HG03139 (cell line): ENCODE measurements around the gene ORM2.

Source experiments
- ATAC-seq: cut with Tn5 transposase; IDR thresholded peaks from one replicate; pipeline ENCODE4 v1.9.1; 2021; ENCODE audit not compliant: unreplicated experiment

ORM2 gene

DNA sequence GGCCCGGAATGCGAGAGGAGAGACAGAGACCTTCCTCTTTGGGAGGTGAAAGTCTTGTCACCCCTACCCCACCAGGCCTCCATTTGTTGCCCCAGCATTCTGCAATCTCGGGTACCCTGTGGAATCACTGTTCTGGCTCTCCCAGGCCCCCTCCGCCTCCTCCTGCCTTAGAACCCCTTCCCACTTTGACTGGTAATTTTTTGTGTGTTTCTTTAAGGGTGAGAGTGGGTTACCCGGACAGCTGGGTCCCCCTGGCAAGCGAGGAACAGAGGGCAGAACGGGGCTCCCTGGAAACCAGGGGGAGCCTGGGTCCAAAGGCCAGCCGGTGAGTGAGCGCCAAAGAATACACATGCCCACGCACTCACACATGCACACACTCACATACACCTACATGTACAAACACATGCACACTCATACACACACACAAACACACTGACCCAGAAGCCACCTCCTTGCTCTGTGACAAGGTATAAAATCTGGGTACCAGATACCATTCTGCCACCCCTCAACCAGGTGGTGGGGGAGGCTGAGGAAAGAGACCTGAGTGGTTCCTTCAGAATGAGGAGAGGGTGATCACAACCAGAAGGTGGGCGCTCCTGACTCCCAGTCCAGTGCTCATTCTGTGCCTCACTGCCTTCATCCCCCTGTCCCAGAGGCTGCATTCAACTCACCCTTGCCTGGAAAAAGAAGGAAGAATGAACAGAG, 37.6 kb upstream of the ORM2 start:
- no peak for ATAC-seq

DNA sequence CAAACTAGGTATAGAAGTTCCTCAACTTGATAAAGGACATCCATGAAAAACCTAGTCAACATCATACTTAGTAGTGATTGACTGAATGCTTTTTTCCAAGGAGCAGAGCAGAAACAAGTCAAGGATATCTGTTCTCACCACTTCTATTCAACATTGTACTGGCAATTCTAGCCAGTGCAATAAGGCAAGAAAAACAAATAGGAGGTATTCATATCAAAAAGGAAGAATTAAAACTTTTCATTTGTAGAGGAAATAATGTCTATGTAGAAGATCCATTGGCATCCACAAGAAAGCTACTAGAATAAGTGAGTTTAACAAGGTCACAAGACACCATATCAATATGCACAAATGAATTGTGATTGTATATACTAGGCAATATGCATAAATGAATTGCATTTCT, 35.0 kb upstream of the ORM2 start:
- ATAC-seq, result no peak

DNA sequence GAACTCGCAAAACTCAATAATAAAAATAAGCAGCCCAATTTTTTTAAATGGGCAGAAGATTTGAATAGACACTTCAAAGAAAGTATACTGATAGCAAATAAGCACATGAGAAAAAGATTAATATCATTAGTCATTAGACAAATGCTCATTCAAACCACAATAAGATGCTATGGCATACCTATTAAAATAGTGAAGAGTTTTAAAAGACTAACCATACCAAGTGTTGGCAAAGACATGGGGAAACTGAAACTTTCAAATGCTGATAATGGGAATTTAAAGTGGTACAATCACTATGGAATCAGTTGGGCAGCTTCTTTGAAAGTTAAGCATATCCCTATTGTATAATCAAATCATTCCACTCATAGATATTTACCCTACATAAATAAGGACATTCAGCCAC, 33.3 kb upstream of the ORM2 start:
- ATAC-seq, result no peak

DNA sequence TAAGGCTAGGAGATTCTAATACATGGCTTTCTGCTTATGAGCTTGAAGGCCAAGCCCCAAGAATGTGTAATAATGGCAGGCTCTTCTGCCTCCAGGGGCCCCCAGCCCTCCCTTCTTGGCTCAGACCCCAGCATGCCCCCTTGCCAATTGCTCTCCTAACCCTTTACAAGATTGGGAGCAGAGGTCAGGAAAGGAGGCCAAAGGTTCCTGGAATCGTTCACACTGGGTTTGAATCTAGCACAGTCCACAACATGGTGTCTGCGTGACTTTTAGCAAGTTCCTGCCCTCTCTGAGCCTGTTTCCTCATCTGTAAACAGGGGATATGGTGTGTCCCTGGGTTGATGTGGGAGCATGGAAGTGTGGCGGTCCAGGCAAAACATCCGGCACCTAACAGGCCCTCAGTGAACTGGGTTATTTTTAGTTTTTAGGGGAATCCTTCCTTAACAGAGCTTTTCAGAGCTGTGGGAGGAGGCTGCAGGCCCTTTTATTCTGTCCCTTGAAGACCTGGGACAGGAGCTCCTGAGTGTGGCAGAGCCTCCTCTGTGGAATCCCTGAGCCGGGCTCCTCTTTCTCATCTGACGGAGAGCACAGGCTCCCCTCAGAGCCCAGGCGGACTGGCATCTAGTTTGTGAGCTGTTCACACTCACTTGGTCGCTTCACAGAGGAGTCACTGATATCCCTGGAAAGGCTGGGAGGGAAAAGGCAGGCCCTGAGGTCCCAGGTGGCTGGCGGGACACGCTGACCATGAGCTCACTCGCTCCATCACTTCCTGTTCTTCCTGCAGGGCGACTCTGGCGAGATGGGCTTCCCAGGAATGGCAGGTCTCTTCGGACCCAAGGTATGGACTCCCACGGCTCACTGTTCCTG, 30.1 kb upstream of the ORM2 start:
- no peak for ATAC-seq

DNA sequence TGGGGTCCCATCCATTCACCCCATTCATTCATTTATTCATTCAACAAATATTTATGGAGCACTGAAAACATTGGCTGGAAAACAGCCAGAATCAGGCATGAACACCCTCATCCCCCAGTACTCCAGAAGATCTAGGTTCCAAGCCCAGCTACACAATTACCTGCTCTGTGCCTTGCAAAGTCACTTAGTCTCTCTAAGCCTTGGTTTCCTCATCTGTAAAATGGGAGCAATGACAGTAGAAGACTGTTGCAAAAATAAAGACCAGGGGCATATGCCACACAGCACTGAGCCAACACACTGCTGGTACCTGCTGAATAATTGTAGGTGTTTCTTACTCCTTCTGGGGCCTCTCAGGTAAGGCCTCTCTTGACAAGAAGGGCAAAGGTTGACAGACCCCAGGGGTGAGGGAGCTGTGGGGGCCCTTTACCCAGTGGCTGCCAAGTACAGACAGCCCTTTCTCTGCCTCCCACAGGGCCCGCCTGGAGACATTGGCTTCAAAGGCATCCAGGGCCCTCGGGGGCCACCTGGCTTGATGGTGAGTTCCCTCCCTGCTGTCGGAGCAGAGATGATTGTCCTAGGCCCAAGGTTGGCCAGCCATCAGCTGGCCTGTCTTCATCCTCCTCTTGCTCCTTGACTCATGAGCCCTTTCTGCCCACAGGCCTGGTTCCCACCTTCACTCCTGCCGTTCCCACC, 29.4 kb upstream of the ORM2 start:
- ATAC-seq, result no peak

DNA sequence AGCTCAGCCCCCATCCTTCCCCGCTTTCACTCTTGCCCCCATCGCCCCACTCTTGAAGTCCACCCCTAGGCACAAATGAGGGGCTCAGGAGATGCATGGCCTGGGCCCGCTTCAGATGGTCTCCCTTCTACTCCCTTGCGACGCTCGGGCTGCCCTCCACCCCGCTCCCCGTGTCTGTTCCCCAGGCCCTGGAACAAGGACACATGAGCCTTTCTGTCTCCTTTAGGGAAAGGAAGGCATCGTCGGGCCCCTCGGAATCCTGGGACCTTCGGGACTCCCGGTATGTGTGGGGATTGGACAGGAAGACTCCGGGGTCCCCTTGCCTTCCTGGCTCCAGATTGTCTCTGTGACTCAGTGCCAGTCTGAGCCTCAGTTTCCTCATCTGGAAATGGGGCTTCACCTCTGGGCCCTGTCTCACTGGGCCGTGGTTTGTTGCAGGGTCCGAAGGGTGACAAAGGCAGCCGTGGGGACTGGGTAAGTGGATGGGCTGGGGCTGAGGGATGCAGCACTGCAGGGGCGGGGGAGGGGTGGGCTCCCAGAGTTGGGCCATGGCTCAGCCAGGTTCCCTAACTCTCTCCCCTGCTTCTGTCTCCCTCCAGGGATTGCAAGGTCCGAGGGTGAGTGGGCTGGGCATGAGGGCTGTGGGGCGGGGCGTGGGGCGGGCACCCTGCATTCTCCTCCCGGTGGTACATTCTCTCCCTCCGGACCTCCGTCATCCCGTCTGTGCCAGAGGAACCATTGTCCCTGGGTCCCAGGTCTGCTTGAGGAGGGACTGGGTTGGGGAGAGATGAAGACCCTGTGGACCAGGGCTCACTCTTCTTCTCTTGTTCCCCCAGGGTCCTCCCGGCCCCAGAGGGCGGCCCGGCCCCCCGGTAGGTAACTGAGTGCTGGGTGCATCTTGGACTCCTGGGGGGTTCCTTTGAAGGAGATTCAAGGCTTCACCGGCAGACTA, 28.5 kb upstream of the ORM2 start:
- no peak for ATAC-seq

DNA sequence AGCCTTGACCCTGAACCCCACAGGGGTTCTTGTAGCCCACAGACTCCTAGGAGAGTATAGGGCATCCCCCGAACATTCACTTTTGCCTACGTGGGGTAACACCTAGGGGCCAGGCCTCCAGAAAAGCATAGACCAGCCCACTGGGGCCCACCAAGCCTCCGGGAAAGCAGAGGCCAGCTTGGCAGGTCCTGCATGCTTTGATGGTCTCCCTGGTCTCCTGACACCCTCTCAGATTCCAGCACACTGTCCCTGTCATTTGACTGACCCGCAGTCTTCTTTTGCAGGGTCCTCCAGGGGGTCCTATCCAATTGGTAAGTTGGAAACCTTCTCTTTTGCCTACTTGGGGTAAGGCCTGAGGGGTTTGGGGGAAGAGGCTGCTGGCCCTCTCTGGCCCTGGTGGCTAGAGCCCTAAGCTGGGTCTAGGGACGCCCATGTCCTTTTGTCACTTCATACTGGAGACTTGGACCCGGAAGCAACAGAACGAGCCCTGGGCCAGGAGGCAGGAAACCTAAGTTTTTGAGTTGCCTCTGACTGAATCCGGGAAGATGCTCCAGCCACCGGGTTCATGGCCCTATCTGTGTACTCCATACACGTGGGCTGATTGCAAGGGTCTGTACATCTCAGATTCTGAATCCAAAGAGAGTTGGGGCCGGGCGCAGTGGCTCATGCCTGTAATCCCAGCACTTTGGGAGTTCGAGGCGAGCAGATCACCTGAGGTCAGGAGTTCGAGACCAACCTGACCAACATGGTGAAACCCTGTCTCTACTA, 27.7 kb upstream of the ORM2 start:
- no peak for ATAC-seq

DNA sequence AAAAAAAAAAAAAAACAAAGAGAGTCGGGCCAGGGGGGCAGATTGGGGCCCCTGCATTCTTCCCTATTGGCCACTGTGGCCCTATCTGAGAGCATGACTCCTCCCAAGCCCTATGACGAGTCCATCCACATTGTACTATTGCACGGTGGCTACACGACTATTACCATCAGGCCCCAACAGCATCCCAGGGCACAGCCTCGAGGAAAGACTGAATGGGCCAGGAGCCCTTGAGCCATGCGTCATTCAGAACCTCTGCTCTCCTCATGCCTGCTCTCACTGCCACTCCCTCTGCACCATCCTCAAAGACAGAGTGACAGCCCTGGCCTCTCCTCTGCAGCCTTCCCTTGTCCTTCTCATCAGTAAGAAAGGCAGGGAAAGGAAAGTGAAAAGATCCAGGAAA, 26.9 kb upstream of the ORM2 start:
- no peak for ATAC-seq

DNA sequence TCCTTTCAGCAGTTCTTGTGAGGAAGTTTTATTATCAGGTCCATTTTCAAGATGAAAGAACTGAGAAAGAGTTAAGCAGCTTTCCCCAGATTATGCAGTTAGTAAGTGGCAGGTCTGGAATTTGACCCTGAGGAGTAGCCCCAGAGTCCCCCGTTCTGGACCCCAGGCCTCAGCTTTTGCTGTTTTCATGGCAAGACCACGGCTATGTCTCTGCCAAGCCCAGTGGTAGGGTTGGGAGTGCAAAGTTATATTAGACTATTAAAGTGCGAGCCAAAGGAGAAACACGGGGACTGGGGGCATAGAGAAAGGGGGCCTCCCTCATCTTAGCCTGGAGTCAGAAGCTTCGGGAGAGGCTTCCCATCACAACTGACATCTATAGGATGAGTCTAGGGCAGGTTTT, 26.1 kb upstream of the ORM2 start:
- no peak for ATAC-seq

DNA sequence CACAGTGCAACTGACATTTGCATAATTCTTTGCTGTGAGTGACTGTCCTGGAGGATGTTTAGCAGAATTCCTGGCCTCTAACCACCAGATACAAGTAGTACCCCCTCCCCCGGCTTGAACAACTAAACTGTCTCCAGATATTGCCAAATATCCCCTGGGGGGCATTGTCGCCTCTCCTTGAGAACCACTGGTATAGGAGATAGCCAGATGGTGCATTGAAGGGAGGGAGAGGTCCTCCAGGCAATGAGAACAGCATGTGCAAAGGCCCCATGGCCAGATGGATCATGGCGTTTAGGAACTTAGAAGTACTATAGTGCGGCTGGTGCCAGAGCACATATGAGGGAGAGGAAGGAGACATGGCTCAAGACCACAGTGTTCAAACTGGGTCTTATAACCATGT, 25.7 kb upstream of the ORM2 start:
- no peak for ATAC-seq

DNA sequence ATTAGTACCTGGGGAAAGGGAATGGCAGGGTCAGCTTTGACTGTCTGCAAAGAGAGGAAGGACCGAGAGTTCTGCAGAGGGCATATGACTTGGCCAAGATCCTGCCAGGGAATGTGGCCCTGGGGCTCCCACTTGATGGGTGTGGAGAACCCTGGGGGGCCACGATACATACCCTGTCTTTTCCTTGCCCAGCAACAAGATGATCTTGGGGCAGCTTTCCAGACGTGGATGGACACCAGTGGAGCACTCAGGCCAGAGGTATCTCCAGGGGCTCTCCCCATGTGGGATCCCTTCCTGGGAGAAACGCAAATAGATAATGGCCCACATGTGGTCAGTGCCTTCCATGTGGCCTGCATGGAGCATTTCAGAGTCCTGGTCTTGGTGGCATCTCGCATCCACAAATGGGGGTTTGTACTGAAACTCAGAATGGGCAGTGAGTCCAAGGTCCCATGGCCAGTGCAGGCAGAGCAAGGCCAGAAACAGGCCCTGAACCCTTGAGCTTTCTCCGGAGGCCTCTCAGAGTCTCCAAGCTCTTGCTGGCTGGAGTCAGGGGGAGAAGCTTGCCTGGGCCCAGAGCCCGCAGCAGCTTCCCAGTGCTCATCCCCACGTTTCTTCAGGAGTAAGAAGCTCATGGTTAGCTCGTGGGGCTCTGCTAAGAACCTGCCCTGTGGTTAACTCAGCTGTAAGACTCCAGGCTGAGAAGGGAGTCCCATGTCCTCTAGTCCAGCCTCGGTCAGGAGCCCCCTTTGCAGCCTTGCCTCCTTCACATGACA, 25.1 kb upstream of the ORM2 start:
- no peak for ATAC-seq

DNA sequence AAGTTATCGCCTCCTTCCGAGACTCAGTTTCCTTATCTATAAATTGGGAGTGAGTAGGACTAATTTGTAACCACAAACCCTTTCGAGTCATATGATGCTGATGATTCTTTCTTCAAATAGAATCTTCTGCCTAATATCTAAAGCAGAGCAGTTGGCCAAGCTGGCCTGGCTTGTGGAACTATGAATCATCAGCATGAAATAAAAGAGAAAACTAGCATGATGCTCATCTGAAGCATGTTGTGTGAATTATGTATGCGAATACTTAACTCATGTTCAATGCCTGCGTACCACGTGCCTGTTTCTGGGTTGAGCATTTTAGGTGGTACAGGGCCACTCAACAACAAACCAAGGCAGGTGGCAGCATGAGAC, 21.8 kb upstream of the ORM2 start:
- ATAC-seq, result no peak

DNA sequence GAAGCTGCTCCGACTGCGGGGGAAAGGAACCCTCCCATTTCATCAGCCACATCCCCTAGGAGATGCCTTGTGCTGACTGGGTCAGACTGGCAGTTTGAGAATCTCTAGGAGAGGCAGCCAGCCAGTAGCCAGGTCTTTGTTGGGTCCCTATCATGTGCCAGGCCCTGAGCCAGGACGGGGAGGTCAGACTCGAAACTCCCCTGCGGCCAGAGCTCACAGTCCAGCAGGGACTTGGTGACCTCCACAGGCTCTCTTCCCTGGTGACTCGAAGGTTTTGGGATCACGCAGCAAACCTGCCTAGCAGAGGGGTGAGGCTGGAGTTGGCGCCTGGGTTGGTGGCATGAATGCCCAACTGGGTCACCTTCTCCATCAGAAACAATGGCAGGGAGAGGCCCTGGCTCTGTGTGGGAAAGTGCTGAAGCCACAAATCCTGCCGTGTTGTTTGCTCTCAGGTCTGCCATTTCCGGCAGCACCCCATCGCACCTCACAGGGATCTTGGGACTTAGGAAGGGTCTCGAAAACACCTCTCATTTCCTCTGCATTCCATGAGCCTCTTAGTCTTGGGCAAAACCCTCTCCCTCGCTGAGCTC, 21.2 kb upstream of the ORM2 start:
- ATAC-seq, result no peak

DNA sequence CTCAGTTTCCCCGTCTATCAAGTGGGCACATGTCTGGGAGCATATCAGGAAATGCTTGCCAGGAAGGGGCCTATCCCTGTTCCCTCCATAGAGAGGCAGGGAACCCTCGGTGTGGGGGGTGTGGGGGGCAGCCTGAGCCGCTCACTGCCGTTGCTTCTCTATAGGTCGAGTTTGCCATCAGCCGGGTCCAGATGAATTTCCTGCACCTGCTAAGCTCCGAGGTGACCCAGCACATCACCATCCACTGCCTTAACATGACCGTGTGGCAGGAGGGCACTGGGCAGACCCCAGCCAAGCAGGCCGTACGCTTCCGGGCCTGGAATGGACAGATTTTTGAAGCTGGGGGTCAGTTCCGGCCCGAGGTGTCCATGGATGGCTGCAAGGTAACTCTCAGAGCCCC, 20.6 kb upstream of the ORM2 start:
- ATAC-seq, result no peak

DNA sequence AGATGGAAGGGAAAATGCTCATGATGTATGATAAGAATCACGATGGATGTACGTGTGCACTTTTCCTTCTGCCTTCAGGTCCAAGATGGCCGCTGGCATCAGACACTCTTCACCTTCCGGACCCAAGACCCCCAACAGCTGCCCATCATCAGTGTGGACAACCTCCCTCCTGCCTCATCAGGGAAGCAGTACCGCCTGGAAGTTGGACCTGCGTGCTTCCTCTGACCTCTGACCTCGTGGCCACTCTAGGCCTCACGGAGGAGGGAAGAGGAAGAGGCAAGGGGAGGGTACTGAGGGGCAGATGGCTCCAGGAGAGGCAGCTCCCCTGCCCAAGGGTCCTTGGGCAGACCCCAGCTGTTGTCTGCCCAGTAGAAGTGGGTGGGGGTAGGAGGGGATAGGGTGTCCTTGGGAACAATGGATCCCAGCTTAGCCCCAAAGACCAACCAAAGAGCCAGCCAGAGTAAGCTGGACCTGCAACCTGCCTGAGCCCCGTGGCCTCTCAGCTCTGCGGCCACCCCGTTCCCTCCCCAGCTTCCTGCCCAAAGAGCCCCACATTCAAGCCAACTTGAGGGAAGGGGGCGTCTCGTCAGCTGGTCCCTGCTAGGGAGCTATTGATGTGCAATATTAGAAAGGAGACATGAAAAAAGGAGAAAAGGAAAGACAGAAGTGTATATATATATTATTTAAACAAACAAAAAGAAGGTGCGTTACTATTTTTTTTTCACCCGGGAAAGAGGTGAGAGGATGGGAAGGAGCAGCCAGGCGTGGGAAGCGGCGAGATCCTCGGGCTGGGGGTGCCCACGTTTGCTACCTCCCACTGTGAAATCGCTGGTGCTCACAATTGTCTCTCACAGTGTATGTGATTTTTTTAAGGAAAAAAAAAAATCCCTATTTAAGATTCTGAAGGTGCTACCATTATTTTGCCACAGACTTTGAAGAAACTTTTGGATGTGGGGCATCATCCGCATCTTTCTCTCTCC, 18.9 kb upstream of the ORM2 start:
- ATAC-seq, result no peak

DNA sequence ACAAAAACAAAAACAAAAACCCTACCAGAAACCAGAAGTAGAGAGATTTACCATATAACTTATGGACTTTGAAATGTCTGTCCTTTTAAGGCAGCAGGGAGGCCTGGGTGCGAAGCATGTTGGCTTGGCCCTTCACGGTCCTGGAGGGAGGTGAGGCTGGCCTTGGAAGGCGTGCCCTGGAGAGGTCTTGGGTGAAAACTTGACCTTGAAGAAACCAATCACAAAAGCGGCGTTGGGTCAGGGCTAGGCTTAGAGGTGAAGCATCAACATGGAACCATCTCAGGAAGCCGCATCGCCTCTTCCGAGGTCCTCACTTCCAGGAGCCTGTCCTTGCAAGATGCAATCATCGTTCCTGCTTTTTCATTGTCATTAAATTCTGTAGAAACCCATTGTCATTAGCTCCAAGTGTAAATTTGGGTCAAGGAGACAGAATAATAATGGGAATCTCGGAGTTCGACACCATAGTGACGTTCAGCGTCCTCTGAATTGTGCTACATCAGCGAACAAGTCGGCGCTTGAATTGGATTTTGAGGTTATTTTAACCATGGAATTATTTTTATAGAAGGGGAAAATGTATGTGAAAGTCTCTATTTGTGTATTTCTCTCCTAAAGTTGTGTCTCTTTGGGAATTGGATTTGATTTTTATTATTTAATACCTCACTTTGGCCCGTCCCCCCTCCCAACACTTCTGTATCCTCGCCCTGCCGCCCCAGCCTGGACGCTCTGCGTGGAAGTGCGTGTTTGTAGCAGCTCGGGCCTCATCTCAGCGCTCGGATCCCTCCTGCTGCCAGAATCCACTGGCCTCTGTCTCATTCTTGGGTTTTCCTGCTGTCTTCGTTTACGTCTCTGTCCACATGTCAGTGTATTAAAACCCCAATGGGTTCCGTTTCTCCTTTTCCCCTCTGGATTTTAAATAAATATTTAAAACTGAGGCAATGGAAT, 17.8 kb upstream of the ORM2 start:
- no peak for ATAC-seq

DNA sequence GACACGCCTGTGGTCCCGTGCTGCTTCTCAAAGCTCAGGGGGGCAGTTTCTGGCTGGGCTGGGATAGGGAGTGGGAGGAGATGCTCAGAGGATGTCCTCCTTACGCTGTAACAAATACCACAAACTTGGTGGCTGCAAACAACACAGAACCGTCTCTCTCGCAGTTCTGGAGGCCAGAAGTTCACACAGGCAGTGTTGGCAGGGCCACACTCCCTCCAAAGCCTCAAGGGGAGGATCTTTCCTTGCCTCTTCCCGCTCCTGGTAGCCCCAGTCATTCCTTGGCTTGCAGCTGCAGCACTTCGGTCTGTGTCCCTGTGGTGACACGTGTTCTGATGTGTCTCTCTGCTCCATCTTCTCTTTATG, 17.2 kb upstream of the ORM2 start:
- no peak for ATAC-seq
